Measurements from ENCODE around the gene SOX18. TPM values are rescaled to one million over a fixed set of nuclear protein-coding genes. Genes with fewer than 3 reads are reported as not detected.

The SOX18 gene
- total RNA-seq, 4 donors from 2014 or later, result 2.9 to 6.5 (median 5.6) TPM

GRCh38 chr20:64067733-64068307 lies 18.4 kb upstream of the SOX18 start:
- no peak overlapping the region for H3K27ac ChIP-seq
- no peaks in the 10 kb centered on the region for H3K36me3 ChIP-seq
- no peak for ATAC-seq
- DNase-seq, result no peak
- H3K27me3 ChIP-seq, result no peaks in the 10 kb centered on the region
- H3K4me1 ChIP-seq, result peaks cover 10 to 19% of the 10 kb centered on the region in 2 donors
- no peak overlapping the region for H3K4me3 ChIP-seq
- TF ChIP-seq POLR2A (IDR thresholded peaks at IDR 0.05), result no peak
- no peak for TF ChIP-seq CTCF (IDR thresholded peaks at IDR 0.05 in 4 of 5, conservative IDR thresholded peaks at IDR 0.05 in 1 of 5)
- intact Hi-C loops (cut with DNase I; ENCODE audit: low total_unique reads), result loop anchor here (10.0 kb wide), 1 partner anchor 443 kb away; the partner anchor contains the start of gene GMEB2
- in situ Hi-C loops (cut with MboI; ENCODE audit: low sequenced_read_pairs in 4 of 4), result no loop called here
- no peaks in the 10 kb centered on the region for H3K9me3 ChIP-seq

- DNase-seq, result no peak
- Histone ChIP-seq H3K4me1 (peaks cover 10 to 24% of the 10 kb centered on the region in 2 donors), H3K36me3 (no peaks in the 10 kb centered on the region), H3K9me3 (no peaks in the 10 kb centered on the region), H3K27ac (no peak overlapping the region), H3K4me3 (no peak overlapping the region), H3K27me3 (no peaks in the 10 kb centered on the region)
- intact Hi-C loops (cut with DNase I; ENCODE audit: low total_unique reads), result loop anchor here (10.0 kb wide), 1 partner anchor 442 kb away; the partner anchor contains the start of gene GMEB2
- TF ChIP-seq CTCF (IDR thresholded peaks at IDR 0.05 in 4 of 5, conservative IDR thresholded peaks at IDR 0.05 in 1 of 5) (no peak), POLR2A (IDR thresholded peaks at IDR 0.05) (no peak)
- ATAC-seq, result no peak
- in situ Hi-C loops (cut with MboI; ENCODE audit: low sequenced_read_pairs in 4 of 4), result no loop called here
Observed at GRCh38 chr20:64067005-64067632, 17.7 kb upstream of the SOX18 start.

- H3K36me3 ChIP-seq, result no peaks in the 10 kb centered on the region
- H3K4me3 ChIP-seq, result no peak overlapping the region
- no peak for ATAC-seq
- in situ Hi-C loops (cut with MboI; ENCODE audit: low sequenced_read_pairs in 4 of 4) (no loop called here), intact Hi-C loops (cut with DNase I; ENCODE audit: low total_unique reads) (loop anchor here (10.0 kb wide), 1 partner anchor 441 kb away; the partner anchor contains the start of gene GMEB2)
- H3K27ac ChIP-seq, result no peak overlapping the region
- TF ChIP-seq POLR2A (IDR thresholded peaks at IDR 0.05), result no peak
- TF ChIP-seq CTCF (IDR thresholded peaks at IDR 0.05 in 4 of 5, conservative IDR thresholded peaks at IDR 0.05 in 1 of 5), result no peak
- peaks cover 10 to 24% of the 10 kb centered on the region in 2 donors for H3K4me1 ChIP-seq
- no peaks in the 10 kb centered on the region for H3K9me3 ChIP-seq
- no peak for DNase-seq
- no peaks in the 10 kb centered on the region for H3K27me3 ChIP-seq
Observed at GRCh38 chr20:64065974-64066343, 16.5 kb upstream of the SOX18 start.

- peaks cover 10 to 24% of the 10 kb centered on the region in 2 donors for H3K4me1 ChIP-seq
- ATAC-seq (no peak), DNase-seq (no peak)
- H3K27me3 ChIP-seq, result no peaks in the 10 kb centered on the region
- no peaks in the 10 kb centered on the region for H3K9me3 ChIP-seq
- H3K36me3 ChIP-seq, result no peaks in the 10 kb centered on the region
- H3K27ac ChIP-seq, result no peak overlapping the region
- H3K4me3 ChIP-seq, result no peak overlapping the region
- in situ Hi-C loops (cut with MboI; ENCODE audit: low sequenced_read_pairs in 4 of 4) (no loop called here), intact Hi-C loops (cut with DNase I; ENCODE audit: low total_unique reads) (loop anchor here (10.0 kb wide), 1 partner anchor 441 kb away; the partner anchor contains the start of gene GMEB2)
- TF ChIP-seq CTCF (IDR thresholded peaks at IDR 0.05 in 4 of 5, conservative IDR thresholded peaks at IDR 0.05 in 1 of 5), result no peak
- no peak for TF ChIP-seq POLR2A (IDR thresholded peaks at IDR 0.05)
Observed at GRCh38 chr20:64065062-64065973, 15.9 kb upstream of the SOX18 start.

Measured in gastrocnemius medialis (tissue), 4 donors.